ENCODE measurements around the gene SLC28A2. TPM values are rescaled to one million over a fixed set of nuclear protein-coding genes. Genes with fewer than 3 reads are reported as not detected.

Gene SLC28A2
- total and polyA plus RNA-seq, 4 experiments from 2014 or later = not detected

DNA sequence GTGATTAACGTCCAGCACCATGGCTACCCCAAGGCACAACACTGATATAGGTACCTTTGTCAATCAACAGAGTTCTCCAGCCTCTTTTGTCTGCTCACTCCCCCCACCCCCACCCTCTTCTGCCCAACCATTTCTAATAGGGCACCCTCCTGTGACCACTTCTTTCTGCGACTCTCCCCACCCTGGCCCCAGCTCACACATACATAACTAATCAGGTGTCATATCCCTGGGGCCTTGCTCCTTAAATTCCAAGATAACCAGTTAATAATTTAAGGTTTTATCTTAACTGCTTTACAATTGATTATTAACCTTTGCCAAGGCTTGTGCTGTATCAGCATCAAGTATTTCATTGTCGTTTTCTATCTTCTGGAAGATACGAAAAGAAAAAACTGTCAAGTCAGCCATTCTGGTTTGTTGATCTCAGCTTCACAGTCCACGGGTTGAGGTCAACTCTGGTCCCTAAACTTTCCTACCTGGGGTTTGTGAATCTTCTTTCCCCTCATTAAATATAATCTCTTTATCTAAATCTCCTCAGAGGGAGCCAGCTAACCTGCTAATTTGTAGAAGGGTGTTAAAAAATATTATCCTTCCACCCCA, 27.3 kb upstream of the SLC28A2 start:
- H3K27me3 ChIP-seq (ENCODE audit: insufficient read depth, low read length) = peaks cover 5% of the 10 kb centered on the region
- H3K4me3 ChIP-seq (ENCODE audit: low read length in 2 of 2) = no peak overlapping the region
- H3K27me3 Mint-ChIP-seq = peaks cover 25 to 39% of the 10 kb centered on the region in 2 donors
- H3K27ac ChIP-seq (ENCODE audit: low read depth, low read length) = no peak overlapping the region
- intact Hi-C loops (cut with micrococcal nuclease) = no loop called here
- no peak overlapping the region for H3K4me3 Mint-ChIP-seq
- H3K4me1 Mint-ChIP-seq = no peaks in the 10 kb centered on the region
- no peaks in the 10 kb centered on the region for H3K36me3 Mint-ChIP-seq
- no peaks in the 10 kb centered on the region for H3K9me3 ChIP-seq (ENCODE audit: control insufficient read depth in 1 of 2, low read length in 2 of 2)
- H3K9me3 Mint-ChIP-seq = no peaks in the 10 kb centered on the region
- no peaks in the 10 kb centered on the region for H3K36me3 ChIP-seq (ENCODE audit: insufficient read depth, low read length)
- no peak for DNase-seq
- ChIA-PET CTCF (ENCODE audit: partially characterized antibody) (no interaction called here), POLR2A (ENCODE audit: partially characterized antibody) (no interaction called here)
- no peak overlapping the region for H3K27ac Mint-ChIP-seq
- no peaks in the 10 kb centered on the region for H3K4me1 ChIP-seq (ENCODE audit: insufficient read depth, low read length)

DNA sequence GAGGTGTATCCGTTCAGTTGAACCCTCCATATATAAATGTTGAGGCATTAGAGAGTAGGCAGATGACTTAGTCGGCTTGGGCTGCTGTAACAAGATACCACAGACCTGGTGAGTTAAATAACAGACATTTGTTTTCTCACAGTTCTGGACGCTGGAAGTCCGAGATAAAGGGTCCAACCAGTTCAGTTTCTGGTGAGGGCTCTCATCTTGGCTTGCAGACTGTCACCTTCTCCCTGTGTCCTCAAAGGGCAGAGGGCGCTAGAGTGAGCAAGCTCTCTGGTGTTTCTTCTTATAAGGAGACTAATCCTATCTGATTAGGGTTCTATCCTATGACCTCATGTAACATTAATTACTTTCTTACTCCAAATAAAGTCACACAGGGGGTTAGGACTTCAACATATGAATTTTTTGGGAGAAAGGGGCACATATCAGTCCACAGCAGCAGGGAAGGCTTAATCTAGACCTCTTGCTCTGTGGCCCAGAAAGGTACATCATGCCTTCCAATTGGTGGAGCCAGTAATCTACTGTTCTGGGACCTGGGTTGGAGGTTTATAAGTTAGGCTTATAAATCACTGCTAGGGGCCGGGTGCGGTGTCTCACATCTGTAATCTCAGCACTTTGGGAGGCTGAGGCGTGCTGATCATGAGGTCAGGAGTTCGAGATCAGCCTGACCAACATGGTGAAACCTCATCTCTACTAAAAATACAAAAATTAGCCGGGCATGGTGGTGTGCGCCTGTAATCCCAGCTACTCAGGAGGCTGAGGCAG, 26.3 kb upstream of the SLC28A2 start:
- no peak overlapping the region for H3K4me3 ChIP-seq (ENCODE audit: low read length in 2 of 2)
- no peaks in the 10 kb centered on the region for H3K9me3 ChIP-seq (ENCODE audit: control insufficient read depth in 1 of 2, low read length in 2 of 2)
- ChIA-PET POLR2A (ENCODE audit: partially characterized antibody) (no interaction called here), CTCF (ENCODE audit: partially characterized antibody) (no interaction called here)
- peaks cover 5% of the 10 kb centered on the region for H3K27me3 ChIP-seq (ENCODE audit: insufficient read depth, low read length)
- Mint-ChIP-seq H3K4me1 (no peaks in the 10 kb centered on the region), H3K4me3 (no peak overlapping the region), H3K27ac (no peak overlapping the region), H3K36me3 (no peaks in the 10 kb centered on the region), H3K9me3 (no peaks in the 10 kb centered on the region), H3K27me3 (peaks cover 21 to 35% of the 10 kb centered on the region in 2 donors)
- no peaks in the 10 kb centered on the region for H3K4me1 ChIP-seq (ENCODE audit: insufficient read depth, low read length)
- H3K36me3 ChIP-seq (ENCODE audit: insufficient read depth, low read length) = no peaks in the 10 kb centered on the region
- intact Hi-C loops (cut with micrococcal nuclease) = no loop called here
- DNase-seq = no peak
- no peak overlapping the region for H3K27ac ChIP-seq (ENCODE audit: low read depth, low read length)

DNA sequence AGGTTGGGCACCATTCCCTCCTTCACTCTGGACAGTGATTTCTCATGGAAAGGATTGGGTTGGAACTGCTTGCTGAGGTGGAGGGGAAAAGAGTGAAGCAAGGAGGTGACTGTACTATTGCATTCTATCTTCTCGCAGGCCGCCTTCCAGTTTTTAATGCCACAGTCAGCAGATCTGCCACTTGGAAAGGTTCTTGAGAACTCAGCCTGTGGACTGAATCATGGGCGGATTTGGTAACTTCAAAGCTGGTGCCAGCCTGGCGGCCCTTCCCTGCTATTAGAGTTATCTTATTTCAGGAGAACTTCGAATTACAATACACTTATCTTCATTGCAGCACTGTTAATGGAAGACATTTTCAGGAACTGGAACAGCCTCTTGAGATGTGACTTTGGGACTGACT, 23.1 kb upstream of the SLC28A2 start:
- CTCF ChIA-PET (ENCODE audit: partially characterized antibody) = no interaction called here
- Mint-ChIP-seq H3K36me3 (peaks cover 4 to 5% of the 10 kb centered on the region in 2 donors), H3K27me3 (peaks cover 18 to 21% of the 10 kb centered on the region in 2 donors), H3K4me1 (no peaks in the 10 kb centered on the region), H3K4me3 (no peak overlapping the region), H3K27ac (no peak overlapping the region), H3K9me3 (peaks cover 2 to 21% (median 13%) of the 10 kb centered on the region in 8 donors)
- DNase-seq = no peak
- H3K27me3 ChIP-seq (ENCODE audit: insufficient read depth, low read length) = no peaks in the 10 kb centered on the region
- H3K4me3 ChIP-seq (ENCODE audit: low read length in 2 of 2) = no peak overlapping the region
- H3K27ac ChIP-seq (ENCODE audit: low read depth, low read length) = no peak overlapping the region
- H3K9me3 ChIP-seq (ENCODE audit: control insufficient read depth in 1 of 2, low read length in 2 of 2) = no peaks in the 10 kb centered on the region
- no peaks in the 10 kb centered on the region for H3K36me3 ChIP-seq (ENCODE audit: insufficient read depth, low read length)
- POLR2A ChIA-PET (ENCODE audit: partially characterized antibody) = no interaction called here
- H3K4me1 ChIP-seq (ENCODE audit: insufficient read depth, low read length) = no peaks in the 10 kb centered on the region
- intact Hi-C loops (cut with micrococcal nuclease) = no loop called here

DNA sequence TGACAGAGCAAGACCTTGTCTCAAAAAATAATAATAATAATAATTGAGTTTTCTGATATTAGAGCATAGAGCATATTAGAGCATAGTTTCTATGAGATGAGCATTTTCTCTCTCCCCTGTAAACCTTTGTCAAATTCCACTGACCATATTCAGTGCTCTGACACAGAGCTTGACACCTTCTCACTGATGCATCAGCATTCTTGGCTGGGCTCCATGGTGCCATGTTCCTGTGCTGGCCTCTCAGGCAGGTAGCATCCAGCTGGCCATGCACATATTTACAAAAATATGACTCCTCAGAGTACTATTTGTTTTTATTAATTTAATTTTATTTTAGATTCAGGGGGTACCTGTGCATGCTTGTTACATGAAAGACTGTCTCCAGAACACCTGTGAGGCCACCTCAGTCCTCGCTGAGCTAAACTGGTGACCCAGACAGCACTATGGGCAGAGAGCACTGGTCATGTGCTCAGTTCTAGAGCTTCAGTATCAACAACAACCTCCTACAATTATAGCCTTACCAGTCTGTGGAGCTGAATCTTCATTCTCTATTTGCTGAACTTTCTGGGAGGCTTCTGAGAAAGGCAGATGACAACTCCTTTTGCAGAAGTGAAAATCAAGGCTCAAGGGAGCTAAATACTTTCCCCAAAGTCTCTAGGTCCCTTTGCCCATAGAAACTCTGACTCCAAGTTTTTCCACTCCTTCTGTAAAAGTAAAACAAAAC, 21.6 kb upstream of the SLC28A2 start:
- no peak for DNase-seq
- Histone ChIP-seq H3K36me3 (ENCODE audit: insufficient read depth, low read length) (no peaks in the 10 kb centered on the region), H3K27me3 (ENCODE audit: insufficient read depth, low read length) (no peaks in the 10 kb centered on the region), H3K27ac (ENCODE audit: low read depth, low read length) (no peak overlapping the region), H3K4me3 (ENCODE audit: low read length in 2 of 2) (no peak overlapping the region), H3K9me3 (ENCODE audit: control insufficient read depth in 1 of 2, low read length in 2 of 2) (no peaks in the 10 kb centered on the region), H3K4me1 (ENCODE audit: insufficient read depth, low read length) (no peaks in the 10 kb centered on the region)
- H3K27me3 Mint-ChIP-seq = peaks cover 12 to 16% of the 10 kb centered on the region in 2 donors
- H3K4me1 Mint-ChIP-seq = no peaks in the 10 kb centered on the region
- H3K27ac Mint-ChIP-seq = no peak overlapping the region
- H3K9me3 Mint-ChIP-seq = peaks cover 2 to 36% (median 26%) of the 10 kb centered on the region in 8 donors
- ChIA-PET CTCF (ENCODE audit: partially characterized antibody) (no interaction called here), POLR2A (ENCODE audit: partially characterized antibody) (no interaction called here)
- H3K36me3 Mint-ChIP-seq = peaks cover 4 to 12% of the 10 kb centered on the region in 2 donors
- intact Hi-C loops (cut with micrococcal nuclease) = no loop called here
- H3K4me3 Mint-ChIP-seq = no peak overlapping the region

DNA sequence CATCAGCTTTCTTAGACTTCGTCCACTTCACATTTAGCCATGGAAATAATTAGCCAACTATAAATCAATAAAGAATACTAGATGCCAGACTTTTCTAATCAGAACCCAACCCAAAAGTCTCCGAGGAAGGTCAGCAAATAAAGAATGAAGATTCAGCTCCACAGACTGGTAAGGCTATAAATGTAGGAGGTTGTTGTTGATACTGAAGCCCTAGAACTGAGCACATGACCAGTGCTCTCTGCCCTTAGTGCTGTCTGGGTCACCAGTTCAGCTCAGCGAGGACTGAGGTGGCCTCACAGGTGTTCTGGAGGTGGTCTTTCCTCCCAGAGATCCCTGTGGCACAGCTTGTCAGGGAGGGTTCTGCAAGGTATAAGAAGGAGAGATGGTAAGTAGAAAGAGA, 20.9 kb upstream of the SLC28A2 start:
- Histone ChIP-seq H3K4me1 (ENCODE audit: insufficient read depth, low read length) (no peaks in the 10 kb centered on the region), H3K27me3 (ENCODE audit: insufficient read depth, low read length) (no peaks in the 10 kb centered on the region), H3K36me3 (ENCODE audit: insufficient read depth, low read length) (no peaks in the 10 kb centered on the region), H3K4me3 (ENCODE audit: low read length in 2 of 2) (no peak overlapping the region), H3K27ac (ENCODE audit: low read depth, low read length) (no peak overlapping the region), H3K9me3 (ENCODE audit: control insufficient read depth in 1 of 2, low read length in 2 of 2) (no peaks in the 10 kb centered on the region)
- intact Hi-C loops (cut with micrococcal nuclease) = no loop called here
- H3K9me3 Mint-ChIP-seq = peaks cover 2 to 43% (median 33%) of the 10 kb centered on the region in 8 donors
- no peak overlapping the region for H3K4me3 Mint-ChIP-seq
- ChIA-PET CTCF (ENCODE audit: partially characterized antibody) (interaction anchor here (1.3 kb wide), 1 partner anchor 68 kb away, joined by 3 read pairs; no protein-coding TSS in a partner anchor), POLR2A (ENCODE audit: partially characterized antibody) (no interaction called here)
- peaks cover 4 to 14% of the 10 kb centered on the region in 2 donors for H3K36me3 Mint-ChIP-seq
- H3K4me1 Mint-ChIP-seq = no peaks in the 10 kb centered on the region
- peaks cover 10 to 13% of the 10 kb centered on the region in 2 donors for H3K27me3 Mint-ChIP-seq
- no peak overlapping the region for H3K27ac Mint-ChIP-seq
- DNase-seq = no peak

DNA sequence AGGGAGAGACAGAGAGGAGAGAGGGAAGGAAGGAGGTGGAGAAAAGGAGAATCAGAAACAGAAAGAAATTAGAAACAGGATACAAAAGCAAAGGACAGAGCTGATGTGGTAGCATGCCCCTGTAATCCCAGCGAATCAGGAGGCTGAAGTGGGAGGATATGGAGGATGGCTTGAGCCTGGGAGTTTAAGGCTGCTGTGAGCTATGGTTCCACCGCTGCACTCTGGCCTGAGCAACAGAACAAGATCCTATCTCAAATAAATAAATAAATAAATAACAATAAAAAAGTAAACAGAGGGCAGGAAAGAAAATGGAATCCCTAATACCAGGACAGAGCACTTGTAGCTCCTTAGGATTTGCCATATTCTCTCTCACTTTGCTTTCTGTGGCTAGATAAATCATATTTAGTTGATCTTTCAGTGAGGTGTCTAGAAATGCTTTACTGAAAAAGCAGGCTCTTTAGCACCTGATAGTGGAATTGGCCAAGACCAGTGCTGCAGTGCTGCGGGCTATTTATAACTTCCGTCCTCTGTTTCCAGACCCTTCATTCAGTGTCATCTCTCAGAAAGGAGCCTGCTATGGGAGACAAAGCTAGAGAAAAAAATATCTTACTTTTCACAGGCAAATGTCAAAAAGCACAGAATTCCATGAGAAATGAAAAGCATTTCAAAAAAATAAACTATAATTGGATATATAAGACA, 20.0 kb upstream of the SLC28A2 start:
- no peaks in the 10 kb centered on the region for H3K9me3 ChIP-seq (ENCODE audit: control insufficient read depth in 1 of 2, low read length in 2 of 2)
- no peak for DNase-seq
- intact Hi-C loops (cut with micrococcal nuclease) = no loop called here
- CTCF ChIA-PET (ENCODE audit: partially characterized antibody) = interaction anchor here (1.3 kb wide), 1 partner anchor 69 kb away, joined by 3 read pairs; no protein-coding TSS in a partner anchor
- POLR2A ChIA-PET (ENCODE audit: partially characterized antibody) = no interaction called here
- Mint-ChIP-seq H3K27me3 (peaks cover 10% of the 10 kb centered on the region in 2 donors), H3K36me3 (peaks cover 6 to 21% of the 10 kb centered on the region in 2 donors), H3K4me1 (no peaks in the 10 kb centered on the region), H3K9me3 (peaks cover 2 to 52% (median 42%) of the 10 kb centered on the region in 8 donors), H3K4me3 (no peak overlapping the region), H3K27ac (no peak overlapping the region)
- no peaks in the 10 kb centered on the region for H3K36me3 ChIP-seq (ENCODE audit: insufficient read depth, low read length)
- no peaks in the 10 kb centered on the region for H3K4me1 ChIP-seq (ENCODE audit: insufficient read depth, low read length)
- H3K27ac ChIP-seq (ENCODE audit: low read depth, low read length) = no peak overlapping the region
- H3K4me3 ChIP-seq (ENCODE audit: low read length in 2 of 2) = no peak overlapping the region
- no peaks in the 10 kb centered on the region for H3K27me3 ChIP-seq (ENCODE audit: insufficient read depth, low read length)

Data from CD4-positive, alpha-beta memory T cell (primary cell).